NCI-H2107 treated with DMSO at 0.1 percent for 48 hours (cell line): ENCODE results near the gene UMODL1.
"Not testable (repeated sequence)": the region's sequence is repeated elsewhere in the genome, so short reads cannot be mapped to it uniquely, and the experiment has no call there.

Experiments used
- DNase-seq: peaks from one replicate; lab custom pipeline; 2025; ENCODE audit not compliant: unreplicated experiment; lab: John Stamatoyannopoulos, UW

Gene UMODL1

DNA sequence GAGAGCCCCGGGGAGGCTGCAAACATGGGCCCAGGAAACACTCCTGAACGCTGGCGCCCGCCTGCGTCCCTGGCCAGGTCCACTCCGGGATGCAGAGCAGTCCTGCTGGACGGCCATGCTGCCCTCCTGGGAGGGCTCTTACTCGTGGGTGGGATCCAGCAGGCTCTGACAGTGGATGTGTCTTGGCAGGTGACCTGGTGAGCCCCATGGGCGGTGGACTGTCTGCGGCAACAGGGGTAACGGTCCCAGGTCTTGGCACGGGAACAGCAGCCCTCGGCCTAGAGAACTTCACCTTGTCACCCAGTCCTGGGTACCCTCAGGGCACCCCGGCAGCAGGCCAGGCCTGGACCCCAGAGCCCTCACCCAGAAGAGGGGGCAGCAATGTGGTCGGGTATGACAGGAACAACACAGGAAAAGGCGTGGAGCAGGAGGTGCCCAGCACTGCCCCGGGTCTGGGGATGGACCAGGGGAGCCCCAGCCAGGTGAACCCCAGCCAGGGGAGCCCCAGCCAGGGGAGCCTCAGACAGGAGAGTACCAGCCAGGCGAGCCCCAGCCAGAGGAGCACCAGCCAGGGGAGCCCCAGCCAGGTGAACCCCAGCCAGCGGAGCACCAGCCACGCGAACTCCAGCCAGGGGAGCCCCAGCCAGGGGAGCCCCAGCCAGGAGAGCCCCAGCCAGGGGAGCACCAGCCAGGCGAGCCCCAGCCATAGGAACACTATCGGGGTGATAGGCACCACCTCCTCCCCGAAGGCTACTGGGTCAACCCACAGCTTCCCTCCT, 39.8 kb downstream of the UMODL1 start:
- DNase-seq: no peak

- no peak for DNase-seq
Measured at GRCh38 chr21:42111470-42111743, 40.3 kb downstream of the UMODL1 start.

DNA sequence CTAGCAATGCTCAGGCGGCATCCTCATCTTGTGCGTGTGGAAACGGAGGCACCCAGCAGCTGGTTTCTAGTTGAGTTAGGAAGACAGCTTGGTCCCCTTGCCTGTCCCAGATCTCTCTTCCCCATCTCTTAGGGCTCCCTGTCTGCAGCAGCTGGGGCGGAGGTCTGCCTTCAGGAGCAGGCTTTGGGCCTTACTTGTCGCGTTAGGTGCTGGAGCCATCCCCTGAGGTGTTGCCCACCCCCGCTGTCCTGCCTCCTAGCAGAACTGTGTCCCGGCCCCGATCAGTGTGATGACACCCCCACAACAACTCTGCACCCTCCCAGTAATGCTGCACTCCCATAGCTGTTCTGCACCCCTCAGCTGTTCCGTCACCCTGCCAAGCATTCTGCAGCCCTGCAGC, 40.7 kb downstream of the UMODL1 start:
- no peak for DNase-seq

DNA sequence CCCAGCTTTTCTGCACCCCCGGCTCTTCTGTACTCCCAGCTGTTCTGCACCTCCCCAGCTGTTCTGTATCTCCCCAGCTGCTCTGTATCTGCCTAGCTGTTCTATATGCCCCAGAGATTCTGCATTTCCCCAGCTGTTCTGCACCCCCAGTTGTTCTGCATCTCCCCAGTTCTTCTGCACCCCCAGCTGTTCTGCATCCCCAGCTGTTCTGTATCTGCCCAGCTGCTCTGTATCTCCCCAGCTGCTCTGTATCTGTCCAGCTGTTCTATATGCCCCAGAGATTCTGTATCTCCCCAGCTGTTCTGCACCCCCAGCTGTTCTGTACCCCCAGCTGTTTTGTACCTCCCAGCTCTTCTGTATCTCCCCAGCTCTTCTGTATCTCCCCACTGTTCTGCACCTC, 41.1 kb downstream of the UMODL1 start:
- no peak for DNase-seq

DNA sequence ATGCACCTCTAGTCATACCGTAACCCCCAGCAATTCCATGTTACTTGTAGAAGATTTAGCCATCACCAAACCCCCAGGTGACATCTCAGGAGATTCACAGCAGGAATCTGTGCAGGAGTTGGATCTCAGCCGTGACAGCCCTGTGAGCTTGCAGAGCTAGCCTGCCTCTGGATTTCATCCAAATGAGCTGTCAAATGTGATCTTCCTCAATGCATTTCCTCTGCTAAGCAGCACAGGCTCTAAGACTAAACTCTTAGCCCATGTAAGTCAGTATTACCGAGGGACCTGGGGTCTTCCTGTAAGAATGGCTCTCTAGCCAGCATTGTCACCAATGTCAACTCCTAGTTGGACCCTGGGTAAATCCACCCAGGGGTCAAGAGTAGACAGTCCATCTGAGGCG, 41.7 kb downstream of the UMODL1 start:
- DNase-seq: no peak

DNA sequence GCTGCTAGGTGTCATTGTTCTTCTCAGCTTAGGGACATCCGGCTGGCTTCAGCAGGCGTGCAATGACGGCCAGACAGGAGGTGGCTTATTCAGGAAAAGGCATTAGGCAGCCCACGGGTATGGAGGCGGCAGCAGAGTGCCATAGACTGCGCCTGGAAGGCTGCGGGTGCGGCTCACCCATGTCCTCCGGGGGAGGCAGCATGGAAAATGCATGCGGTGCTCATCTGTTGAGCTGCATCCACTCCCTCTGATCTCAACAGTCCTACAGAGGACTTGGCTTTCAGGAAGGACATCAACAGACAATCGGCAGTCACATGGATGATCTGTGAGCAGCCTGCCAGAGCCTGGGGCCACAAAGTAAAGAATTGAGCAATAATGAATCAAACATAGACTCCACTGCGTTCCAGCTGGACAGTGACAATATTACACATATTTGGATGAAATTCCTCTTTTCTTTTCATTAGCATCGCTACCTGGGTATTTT, 42.9 kb downstream of the UMODL1 start:
- DNase-seq: no peak

- DNase-seq: no peak
Measured at GRCh38 chr21:42114646-42115045, 43.5 kb downstream of the UMODL1 start.

- no peak for DNase-seq
Measured at GRCh38 chr21:42115136-42115683, 44.1 kb downstream of the UMODL1 start.

- DNase-seq: not testable (repeated sequence)
Measured at GRCh38 chr21:42116551-42116950, 45.4 kb downstream of the UMODL1 start.

DNA sequence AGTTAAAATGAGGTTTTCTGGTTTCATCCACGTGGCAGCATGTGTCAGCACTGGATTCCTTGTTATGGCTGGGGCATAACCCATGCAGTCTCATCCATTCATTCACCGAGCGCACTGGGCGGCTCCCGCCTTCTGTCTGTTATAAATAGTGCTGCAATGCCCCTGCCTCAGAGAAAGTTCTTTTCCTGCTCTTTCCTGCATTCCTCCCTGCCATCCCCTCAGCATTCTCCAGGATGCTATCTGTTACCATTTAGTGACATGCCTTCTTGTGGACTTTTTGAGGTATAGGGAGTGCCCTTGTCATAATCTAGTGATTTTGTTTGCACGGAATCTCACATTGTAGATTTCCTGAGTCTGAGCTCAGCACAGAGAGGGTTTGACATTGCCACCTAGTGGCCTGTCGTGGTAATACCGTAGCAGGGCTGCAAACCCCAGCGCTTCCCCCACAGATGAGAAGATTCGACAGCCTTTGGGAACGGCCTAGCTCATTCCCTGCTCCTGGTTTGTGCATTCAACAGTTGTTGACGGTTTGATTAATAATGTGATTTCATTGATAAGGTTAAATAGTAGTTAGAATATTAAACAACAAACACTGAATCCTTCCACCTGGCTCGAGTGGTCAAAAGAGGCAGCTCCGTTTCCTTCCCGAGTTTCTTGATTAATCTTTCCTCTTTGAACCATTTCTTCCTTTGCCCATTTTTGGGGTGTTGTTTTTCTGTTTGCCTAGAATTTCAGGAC, 46.3 kb downstream of the UMODL1 start:
- peak; percentile 66 for DNase-seq

- DNase-seq: no peak
Measured at GRCh38 chr21:42117967-42118780, 47.1 kb downstream of the UMODL1 start.

- no peak for DNase-seq
Measured at GRCh38 chr21:42118901-42119300, 47.8 kb downstream of the UMODL1 start.

- DNase-seq: peak; percentile 99
Measured at GRCh38 chr21:42120101-42120902, 49.2 kb downstream of the UMODL1 start.

DNA sequence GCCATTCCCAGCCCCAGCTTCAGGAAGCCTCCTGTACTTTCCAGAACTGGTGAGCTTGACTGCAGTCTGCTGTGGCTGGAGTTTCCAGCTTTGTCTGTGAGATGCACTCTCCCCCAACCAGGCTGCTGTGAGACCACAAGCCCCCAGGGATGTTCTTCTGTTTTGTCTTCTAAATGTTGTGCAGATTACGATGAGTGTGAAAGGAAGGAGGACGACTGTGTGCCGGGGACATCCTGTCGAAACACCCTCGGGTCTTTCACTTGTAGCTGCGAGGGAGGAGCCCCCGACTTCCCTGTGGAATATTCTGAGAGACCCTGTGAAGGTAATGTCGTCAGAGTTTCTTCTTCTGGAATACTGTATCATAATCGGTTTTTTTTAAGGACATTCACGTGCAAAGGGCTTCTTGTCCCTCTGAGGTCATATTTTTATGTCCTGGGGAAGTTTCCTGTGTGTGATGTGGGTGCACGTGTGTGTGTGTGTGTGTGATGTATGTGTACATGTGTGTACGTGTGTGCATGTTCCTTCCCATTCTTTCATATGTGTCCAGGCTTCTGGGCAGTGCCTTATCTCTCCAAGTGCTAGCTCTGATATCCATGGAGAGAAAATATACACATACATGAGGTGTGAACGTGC, 49.9 kb downstream of the UMODL1 start:
- DNase-seq: no peak

DNA sequence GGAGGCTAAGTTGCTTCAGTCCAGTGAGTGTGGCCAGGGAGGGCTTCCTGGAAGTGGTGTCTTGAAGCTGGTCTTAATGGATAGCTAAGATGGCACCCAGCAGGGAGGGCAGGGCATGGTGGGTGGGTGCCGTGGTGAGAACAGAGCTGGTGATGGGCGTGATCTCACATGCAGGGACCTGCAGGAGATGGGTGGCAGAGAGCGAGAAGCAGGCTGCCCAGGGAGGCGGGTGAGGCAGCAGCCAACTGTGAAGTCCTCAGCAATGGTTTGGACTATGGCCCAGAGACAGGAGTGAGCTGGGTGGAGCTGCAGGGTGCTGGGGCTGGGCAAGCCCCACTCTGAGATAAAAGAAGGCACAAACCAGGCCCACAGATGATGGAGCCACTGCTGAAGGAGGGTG, 50.7 kb downstream of the UMODL1 start:
- DNase-seq: no peak

- no peak for DNase-seq
Measured at GRCh38 chr21:42122398-42122797, 51.3 kb downstream of the UMODL1 start.

- DNase-seq: no peak
Measured at GRCh38 chr21:42122808-42123207, 51.7 kb downstream of the UMODL1 start.

DNA sequence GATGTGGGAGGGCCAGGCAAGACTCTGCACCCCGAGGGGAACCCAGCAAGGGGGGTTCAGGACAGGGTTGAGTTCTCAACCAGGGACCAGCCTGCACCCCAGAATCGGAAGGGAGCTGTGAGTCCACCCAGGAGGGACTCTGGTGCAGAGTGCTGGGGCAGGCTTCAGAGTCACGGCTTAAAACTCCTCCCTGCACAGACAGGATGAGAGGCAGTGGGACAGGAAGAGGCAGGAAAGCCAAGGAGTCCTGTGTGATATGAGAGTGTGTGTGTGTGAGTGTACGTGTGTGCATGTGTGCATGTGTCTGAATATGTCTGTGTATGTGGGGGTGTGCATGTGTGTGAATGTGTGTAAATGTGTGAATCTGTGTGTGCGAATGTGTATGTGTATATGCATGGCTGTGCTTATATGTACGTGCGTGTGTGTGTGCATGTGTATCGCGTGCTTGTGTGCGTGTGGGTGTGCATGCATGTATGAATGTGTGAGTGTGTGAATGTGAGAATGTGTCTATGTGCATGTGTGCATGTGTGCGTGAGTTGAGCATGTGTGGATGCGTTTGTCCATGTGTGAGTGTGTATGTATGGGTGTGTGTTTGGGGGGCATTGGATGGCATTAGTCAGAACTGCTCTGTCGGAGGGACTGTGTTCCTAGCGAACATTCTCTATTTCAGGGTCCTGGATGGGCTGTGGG, 52.2 kb downstream of the UMODL1 start:
- DNase-seq: no peak

GRCh38 chr21:42124081-42124480, 53.0 kb downstream of the UMODL1 start:
- DNase-seq: no peak
